Fibroblast of pulmonary artery (primary cell): ENCODE measurements around the gene TCOF1.

Experiments used
- DNase-seq: peaks from one replicate; pipeline ENCODE4 v3.0.0-alpha.2; 2010; ENCODE audit warnings: low read depth
- H3K4me3 ChIP-seq: replicated peaks from 2 replicates; pipeline ENCODE4 v1.5.1; 2011; ENCODE audit warnings: low read depth, mild to moderate bottlenecking, control low read depth, low read length, moderate library complexity
- CTCF ChIP-seq: IDR thresholded peaks from 2 replicates; pipeline ENCODE4 v1.5.1; 2011; ENCODE audit warnings: mild to moderate bottlenecking, control low read depth, low read length, inconsistent platforms; ENCODE audit errors: missing control alignments

TCOF1 gene

DNA sequence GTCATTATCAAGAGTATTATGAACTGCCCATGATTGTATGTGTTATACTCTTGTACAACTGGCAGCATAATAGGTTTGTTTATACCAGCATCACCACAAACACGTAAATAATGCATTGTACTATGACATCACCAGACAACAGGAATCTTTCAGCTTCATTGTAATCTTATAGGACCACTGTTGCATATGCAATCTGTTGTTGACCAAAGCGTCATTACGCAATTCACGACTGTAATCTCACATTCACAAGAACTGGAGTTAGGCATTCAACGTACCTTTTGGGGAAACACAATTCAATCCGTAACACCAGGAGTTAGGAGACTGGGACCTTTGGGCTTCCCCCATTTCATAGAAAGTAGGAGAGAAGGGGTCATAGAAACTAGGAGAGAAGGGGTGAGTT is 34.4 kb upstream of the TCOF1 start:
- DNase-seq: peak; percentile 55
- H3K4me3 ChIP-seq: no peak overlapping the region
- TF ChIP-seq CTCF: no peak

GRCh38 chr5:150323819-150324218 is 33.7 kb upstream of the TCOF1 start:
- no peak for DNase-seq
- no peak for TF ChIP-seq CTCF
- no peak overlapping the region for H3K4me3 ChIP-seq

DNA sequence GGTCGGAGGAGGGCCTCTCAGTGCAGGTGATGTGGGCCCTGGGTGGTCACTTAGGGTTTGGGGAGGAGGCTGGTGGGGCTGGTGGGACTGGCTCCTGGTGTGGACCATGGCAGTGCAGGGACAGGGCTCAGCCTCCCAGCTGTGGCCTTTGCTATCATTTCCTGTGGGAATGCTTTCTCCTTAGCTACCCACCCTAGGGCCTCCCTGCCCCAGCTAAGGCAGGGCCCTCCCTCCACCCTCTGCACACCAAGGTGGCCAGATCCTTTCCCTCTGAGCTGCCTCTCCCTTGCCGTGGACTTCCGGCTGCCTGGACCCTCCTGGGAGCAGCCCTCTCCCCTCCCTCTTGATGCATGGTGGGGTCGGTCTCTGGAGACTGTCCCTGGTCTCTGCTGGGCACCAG is 32.1 kb upstream of the TCOF1 start:
- TF ChIP-seq CTCF: no peak
- DNase-seq: no peak
- H3K4me3 ChIP-seq: no peak overlapping the region

- no peak overlapping the region for H3K4me3 ChIP-seq
- TF ChIP-seq CTCF: no peak
- DNase-seq: no peak
Observed at GRCh38 chr5:150326707-150327106, 30.8 kb upstream of the TCOF1 start.

DNA sequence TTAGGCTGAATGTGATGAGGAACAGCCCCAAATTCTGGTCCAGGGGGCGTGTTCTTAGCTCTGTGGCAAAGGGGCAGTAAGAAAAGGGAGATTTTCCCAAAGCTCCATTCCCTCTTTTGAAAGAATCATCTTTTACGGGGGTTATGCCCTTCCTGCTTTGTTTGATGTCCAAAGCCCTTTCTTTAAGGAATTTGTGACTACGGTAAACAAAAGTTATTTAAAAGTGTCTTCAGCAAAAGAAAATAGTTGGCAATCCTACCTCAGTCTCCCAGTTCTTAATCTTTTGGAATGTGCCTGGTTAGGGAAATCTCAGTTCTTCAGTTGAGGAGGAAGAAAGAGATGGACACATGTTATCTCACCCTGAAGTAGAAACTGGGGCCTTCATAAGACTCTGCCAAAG is 30.4 kb upstream of the TCOF1 start:
- no peak overlapping the region for H3K4me3 ChIP-seq
- DNase-seq: no peak
- TF ChIP-seq CTCF: no peak

GRCh38 chr5:150328515-150328914 is 29.0 kb upstream of the TCOF1 start:
- TF ChIP-seq CTCF: no peak
- no peak overlapping the region for H3K4me3 ChIP-seq
- no peak for DNase-seq

- no peak for TF ChIP-seq CTCF
- DNase-seq: peak; percentile 42
- no peak overlapping the region for H3K4me3 ChIP-seq
Observed at GRCh38 chr5:150329038-150329437, 28.5 kb upstream of the TCOF1 start.
